Activated CD8-positive, alpha-beta memory T cell treated with anti-CD3 and anti-CD28 coated beads, Interleukin-2, amount 50 U/mL, for 4 hours (primary cell): ENCODE data around the gene PDE8B.

Source experiments
- DNase-seq: peaks from one replicate; pipeline ENCODE4 v3.0.0-alpha.2; 2020

The PDE8B gene

DNA sequence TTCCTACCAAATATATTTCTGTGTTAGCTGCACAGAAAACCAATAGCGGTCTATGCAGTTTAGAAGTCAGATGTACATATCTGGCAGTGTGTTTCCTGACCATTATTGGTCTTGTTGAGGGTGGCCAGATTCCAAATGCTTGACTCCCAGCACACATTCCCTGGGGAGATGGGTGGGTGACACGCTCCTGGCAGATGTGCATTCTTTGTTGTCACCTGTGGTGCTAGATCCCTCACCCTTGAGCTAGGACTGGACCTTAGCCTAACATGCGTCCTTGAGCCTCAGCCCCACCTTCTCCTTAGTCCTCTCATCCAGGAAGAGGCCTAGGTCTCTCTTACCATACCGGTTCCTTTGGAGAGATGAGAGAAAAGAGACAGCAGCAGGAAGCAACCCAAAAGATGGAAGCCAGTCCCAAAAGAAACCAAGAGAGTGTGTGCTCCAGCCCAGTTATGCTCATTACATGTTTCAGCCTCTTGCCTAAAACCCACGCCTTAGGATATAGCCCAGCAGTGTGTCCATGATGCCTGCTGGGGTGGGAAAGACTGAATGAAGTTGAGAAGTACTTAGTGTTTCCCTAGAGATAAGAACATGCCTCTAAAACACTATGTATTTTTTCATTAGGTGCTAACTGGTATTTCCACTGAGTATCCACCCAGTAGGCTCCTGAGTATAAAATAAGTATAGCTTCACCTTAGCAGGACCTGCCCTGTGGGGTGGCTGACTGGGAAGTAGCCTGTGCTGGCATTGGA lies 116.7 kb downstream of the PDE8B start:
- DNase-seq = no peak

DNA sequence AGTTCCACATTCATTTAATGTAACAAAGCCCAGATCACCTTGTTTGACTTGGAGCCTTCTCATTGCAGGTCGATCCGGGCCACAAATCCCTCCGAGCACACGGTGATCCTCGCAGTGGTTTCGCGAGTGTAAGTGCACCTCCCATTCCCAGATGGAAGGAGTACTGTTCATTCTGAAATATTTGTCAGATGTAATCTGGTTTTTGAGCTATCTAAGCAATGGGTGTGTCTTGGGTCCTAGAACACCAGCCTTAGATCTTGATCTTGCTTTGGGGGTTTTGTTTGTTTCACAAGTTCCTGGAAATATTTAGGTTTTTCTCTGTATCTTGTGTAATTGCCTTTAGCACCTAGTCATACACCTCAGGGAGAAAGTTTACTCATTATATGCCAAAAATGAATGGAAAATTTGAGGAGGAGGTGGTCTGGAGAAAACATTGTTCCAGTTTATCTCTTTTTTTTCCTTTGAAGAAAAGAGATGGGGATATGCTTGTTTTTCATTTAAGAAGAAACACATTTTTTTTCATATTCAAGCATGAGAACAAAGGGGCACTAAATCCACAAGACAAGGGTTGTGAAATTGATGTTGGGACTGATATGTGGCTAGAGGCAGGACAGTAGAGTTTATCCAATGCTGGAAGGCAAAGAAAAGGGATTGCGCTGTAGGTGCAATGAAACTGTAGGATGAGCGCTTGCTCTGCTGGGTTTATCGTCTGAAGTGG lies 118.6 kb downstream of the PDE8B start:
- DNase-seq = no peak

- no peak for DNase-seq
These were observed 119.4 kb downstream of the PDE8B start for GRCh38 chr5:77329664-77330430.

- no peak for DNase-seq
These were observed 122.6 kb downstream of the PDE8B start for GRCh38 chr5:77333036-77333435.

DNA sequence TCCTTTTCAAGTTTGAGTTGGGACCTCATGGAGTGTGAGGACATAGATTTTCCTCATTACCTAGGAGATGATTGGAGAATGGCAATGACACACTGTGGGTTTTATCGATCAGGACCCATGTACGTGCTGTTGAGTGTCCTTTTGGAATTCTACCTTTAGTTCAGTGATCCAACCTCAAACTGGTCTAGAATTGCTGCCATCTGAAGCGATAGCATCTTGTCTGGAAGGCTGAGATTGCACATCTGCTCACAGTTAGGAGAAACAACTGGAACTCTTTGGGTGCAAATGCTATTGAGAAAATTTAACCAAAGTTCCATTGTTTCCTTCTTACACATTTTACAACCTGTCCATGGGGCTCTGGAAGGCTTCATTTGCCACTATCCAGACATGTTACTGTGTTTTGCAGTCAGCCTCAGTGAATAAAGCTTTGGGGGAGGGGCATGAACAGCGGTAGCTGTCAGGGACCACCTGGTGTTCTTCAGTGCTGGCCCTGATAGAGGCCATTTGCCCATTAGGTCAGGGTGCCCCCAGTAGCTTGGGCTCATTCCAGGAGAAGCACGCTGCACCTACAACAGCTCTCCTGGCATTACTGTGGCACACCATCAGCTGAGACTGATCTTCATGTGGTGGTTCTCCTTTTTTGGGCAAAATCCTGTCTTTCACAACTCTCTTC lies 123.1 kb downstream of the PDE8B start:
- no peak for DNase-seq

DNA sequence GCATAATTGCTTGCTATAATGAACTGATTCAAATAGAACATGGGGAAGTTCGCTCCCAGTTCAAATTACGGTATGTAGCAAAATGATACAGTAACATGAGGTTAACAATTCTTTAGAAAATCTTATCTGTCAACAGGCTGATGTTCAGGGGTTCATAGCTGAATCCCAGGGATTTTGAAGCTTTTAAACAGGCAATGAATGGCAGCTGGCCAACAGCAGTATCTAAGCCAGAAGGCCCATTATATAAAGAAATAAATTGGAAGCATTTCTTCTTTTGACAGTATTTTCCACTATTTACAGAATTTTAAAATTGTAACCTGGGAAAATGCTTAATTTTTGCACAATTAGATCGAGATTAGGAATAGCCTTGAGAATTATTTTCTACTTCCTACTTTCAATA lies 126.8 kb downstream of the PDE8B start:
- DNase-seq = no peak

GRCh38 chr5:77337686-77338085 lies 127.2 kb downstream of the PDE8B start:
- DNase-seq = no peak

GRCh38 chr5:77339337-77339890 lies 128.9 kb downstream of the PDE8B start:
- DNase-seq = no peak

DNA sequence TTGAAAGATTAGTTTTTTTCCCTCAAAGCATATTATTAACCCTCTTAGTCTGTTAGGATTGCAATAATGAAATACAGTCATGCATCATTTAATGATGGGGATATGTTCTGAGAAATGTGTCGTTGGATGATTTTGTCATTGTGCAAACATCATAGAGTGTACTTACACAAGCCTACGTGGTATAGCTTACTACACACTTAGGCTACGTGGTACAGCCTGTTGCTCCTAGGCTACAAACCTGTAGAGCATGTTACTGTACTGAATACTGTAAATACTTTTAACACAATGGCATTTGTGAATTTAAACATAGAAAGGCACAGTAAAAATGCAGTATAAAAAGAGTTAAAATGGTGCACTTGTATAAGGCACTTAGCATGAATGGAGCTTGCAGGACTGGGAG lies 132.7 kb downstream of the PDE8B start:
- no peak for DNase-seq

DNA sequence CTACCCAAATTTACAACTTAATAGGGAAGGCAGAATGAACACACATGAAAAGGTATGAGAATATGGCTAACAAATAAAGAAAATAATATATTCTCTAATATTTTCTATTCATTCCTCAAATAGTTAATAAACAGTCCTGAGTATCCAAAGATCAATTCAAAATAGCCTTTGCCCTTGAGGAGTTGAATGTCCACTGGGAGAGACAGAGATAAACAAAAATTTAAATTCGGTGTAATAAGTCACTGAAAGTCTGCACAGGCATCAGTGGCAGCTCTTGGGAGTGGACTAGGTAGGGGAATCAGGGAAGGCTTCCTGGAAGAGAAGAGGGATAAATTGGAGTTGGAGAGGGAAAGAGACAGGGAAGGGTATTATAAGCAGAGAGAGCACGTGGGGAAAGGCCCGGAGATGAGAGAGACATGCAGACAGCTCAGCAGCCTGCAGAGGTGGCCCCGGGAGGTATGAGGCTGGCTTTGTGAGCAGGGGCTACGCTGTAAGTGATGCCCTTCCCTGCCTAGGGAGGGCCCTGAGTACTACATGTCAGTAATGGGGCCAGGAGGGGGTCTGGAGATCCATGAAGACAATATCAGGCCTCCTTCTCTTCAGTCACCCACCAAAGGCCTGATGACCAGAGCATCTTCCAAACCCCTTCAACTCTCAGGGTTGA lies 137.1 kb downstream of the PDE8B start:
- no peak for DNase-seq

DNA sequence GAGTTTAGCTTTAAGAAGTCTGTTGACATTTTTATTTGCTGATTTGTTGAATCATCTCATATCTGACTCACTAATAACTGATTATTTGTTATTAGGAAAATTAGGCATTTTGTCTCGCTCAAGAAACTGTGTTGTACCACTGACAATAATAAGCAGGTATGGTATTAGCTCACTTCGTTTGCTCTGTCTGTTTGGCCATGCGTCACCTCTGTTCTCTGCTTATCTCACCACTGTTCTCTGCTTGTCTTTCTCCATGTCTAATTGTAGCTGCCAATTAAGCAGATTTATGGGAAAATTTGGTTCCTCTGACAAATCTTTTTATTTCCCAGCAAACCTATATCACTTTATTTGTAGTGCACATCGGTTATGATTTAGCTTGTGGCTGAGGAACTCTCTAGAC lies 142.8 kb downstream of the PDE8B start:
- DNase-seq = no peak

GRCh38 chr5:77354454-77354853 lies 144.0 kb downstream of the PDE8B start:
- DNase-seq = no peak

GRCh38 chr5:77355080-77355479 lies 144.6 kb downstream of the PDE8B start:
- no peak for DNase-seq

DNA sequence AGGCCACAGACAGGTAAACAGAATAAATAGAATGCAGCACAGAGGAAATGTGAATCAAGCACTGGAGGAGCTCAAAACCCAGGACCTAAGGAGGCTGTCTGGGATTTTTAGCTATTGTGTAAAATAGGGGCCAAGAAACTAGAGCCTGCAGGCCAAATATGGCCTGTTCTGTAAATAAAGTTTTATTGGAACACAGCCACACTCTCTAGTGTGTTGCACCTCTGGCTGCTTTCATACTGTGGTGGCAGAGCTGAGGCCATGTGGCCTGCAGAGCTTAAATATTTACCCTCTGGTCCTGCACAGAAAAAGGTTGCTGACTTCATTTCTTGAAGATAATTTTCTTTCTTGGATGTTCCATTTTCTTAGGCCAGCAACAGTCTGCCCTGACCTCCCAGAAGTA lies 145.3 kb downstream of the PDE8B start:
- DNase-seq = no peak

GRCh38 chr5:77356740-77357139 lies 146.3 kb downstream of the PDE8B start:
- no peak for DNase-seq

DNA sequence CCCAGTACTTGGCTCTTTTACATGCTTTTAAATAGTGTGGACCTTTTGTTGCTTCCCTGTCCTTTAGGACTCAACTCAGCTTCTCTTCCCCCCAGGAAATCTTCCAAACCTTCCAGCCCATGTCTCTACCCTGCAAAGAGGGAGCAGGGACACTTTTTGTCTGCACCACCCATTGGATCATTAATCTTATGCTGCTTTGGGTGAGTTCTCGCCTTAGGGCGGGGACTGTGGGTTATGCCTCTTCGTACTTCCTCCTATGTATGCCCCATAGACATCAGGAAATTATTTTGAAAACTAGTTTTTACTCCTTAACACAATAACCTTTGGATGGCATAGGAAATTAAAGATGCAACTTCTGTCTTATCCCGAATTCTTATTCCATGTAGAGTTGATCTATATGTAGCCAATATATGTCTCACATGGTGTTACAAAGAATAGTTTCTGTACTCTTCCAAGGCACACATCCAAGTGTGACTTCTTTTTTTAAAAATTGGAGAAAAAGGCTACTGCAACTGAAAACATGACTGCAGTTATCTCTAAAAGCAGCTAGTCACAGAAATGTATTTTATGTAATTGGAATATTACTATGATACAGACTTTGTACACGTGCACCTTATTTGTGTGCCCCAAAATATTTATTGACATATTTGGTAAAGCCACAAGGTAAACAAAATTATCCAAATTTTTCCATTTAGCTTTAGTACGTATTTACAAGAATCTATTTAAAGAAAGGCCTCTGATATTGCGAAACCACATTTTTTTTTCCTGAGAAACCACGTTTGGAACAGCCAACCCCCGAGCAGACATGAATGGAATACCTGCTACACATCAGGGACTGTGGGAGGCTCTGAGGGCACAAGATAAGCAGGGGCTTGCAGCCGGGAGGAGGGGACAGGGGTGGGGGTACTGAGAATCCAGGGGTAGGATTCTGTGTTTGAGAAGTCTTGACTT lies 148.1 kb downstream of the PDE8B start:
- DNase-seq = no peak

DNA sequence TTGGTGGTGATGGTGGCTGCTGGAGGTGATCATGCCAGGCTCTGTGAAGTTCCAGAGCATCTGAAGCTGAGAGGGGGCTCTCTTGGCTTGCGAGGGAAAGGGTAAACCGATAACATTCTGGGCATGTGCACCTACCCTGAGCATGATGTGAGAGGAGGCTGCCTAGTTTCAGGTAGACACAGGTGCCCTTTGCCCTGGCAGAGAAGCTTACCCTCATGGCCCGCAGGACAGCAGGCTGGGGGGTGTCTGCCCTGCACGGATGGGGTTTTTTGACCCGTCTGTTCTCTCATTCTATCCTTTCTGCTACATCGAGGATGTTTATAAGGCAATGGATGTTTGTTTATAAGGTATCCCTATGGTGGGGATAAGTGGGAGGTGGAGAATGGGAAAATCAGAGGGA lies 148.8 kb downstream of the PDE8B start:
- DNase-seq = no peak

- no peak for DNase-seq
These were observed 149.9 kb downstream of the PDE8B start for GRCh38 chr5:77360381-77360780.

- DNase-seq = no peak
These were observed 150.5 kb downstream of the PDE8B start for GRCh38 chr5:77360973-77361372.

DNA sequence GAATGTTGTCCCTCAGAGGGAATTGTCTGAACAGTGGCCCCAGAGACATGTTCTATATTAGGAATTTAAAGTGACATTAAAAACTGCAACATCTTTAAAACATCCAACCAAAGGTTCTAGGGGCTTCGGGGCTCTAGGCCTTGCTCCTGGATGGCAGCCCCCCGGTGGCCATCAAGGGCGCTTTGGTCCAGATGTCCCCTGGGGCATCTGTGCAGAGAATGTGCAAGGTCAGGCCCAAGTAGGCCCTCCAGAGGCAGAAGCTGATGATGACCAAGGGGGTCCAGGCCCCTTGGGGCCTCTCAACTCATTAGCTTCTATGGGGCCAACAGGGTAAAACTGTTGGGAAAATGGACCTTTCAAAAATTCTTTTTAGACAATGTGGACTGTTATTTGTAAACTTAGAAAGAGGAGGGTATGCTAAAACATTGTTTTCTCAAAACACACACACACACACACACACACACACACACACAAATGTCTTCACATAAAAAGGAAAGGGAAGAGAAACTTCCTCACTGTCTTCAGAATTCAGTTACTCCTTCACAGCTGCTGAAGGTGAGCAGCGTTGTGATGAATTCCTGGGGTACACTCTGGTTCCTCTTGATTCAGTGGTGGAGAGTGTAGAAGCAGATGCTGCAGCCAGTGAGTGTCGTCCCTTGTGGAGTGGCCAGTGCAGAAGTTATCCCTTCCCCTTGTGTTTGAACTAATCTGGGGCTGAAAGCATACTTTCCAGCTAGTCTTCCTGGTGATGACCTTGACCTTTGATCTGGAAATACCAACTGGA lies 156.4 kb downstream of the PDE8B start:
- DNase-seq = no peak
